HG03354 (cell line): ENCODE measurements around the gene APLP1.
"Not testable (repeated sequence)": the region's sequence is repeated elsewhere in the genome, so short reads cannot be mapped to it uniquely, and the experiment has no call there.

Experiments
- ATAC-seq: cut with Tn5 transposase; IDR thresholded peaks from one replicate; pipeline ENCODE4 v1.9.1; 2021; ENCODE audit warnings: mild to moderate bottlenecking; ENCODE audit not compliant: unreplicated experiment, poor library complexity, severe bottlenecking

APLP1 gene

GRCh38 chr19:35874392-35874930 lies 6.1 kb downstream of the APLP1 start:
- no peak for ATAC-seq

GRCh38 chr19:35879068-35879467 lies 10.7 kb downstream of the APLP1 start:
- no peak for ATAC-seq

- ATAC-seq: no peak
Observed at GRCh38 chr19:35879770-35880317, 11.5 kb downstream of the APLP1 start.

GRCh38 chr19:35882114-35882832 lies 13.9 kb downstream of the APLP1 start:
- ATAC-seq: no peak

- no peak for ATAC-seq
Observed at GRCh38 chr19:35883882-35884281, 15.5 kb downstream of the APLP1 start.

GRCh38 chr19:35885225-35885738 lies 16.9 kb downstream of the APLP1 start:
- ATAC-seq: no peak

- no peak for ATAC-seq
Observed at GRCh38 chr19:35885904-35886303, 17.5 kb downstream of the APLP1 start.

GRCh38 chr19:35887197-35887596 lies 18.8 kb downstream of the APLP1 start:
- ATAC-seq: no peak

GRCh38 chr19:35888398-35888797 lies 20.0 kb downstream of the APLP1 start:
- no peak for ATAC-seq

GRCh38 chr19:35889370-35890112 lies 21.2 kb downstream of the APLP1 start:
- ATAC-seq: no peak

- no peak for ATAC-seq
Observed at GRCh38 chr19:35890113-35890650, 21.8 kb downstream of the APLP1 start.

- not testable (repeated sequence) for ATAC-seq
Observed at GRCh38 chr19:35891819-35892218, 23.4 kb downstream of the APLP1 start.

GRCh38 chr19:35894342-35894741 lies 26.0 kb downstream of the APLP1 start:
- ATAC-seq: no peak

- ATAC-seq: no peak
Observed at GRCh38 chr19:35895911-35896642, 27.7 kb downstream of the APLP1 start.

- ATAC-seq: no peak
Observed at GRCh38 chr19:35896643-35897040, 28.3 kb downstream of the APLP1 start.

- no peak for ATAC-seq
Observed at GRCh38 chr19:35897706-35898451, 29.5 kb downstream of the APLP1 start.

- no peak for ATAC-seq
Observed at GRCh38 chr19:35898499-35898809, 30.1 kb downstream of the APLP1 start.

GRCh38 chr19:35899547-35900214 lies 31.3 kb downstream of the APLP1 start:
- peak; percentile 42 for ATAC-seq
